Measurements from ENCODE around the gene BTN3A1. TPM values are rescaled to one million over a fixed set of nuclear protein-coding genes. Genes with fewer than 3 reads are reported as not detected.

BTN3A1 gene
- total and polyA plus RNA-seq, 2 of the 13 experiments (the other 11 are each of a cell fraction or from before 2014, with no cell fraction given) = 13.3 to 14.0 TPM

DNA sequence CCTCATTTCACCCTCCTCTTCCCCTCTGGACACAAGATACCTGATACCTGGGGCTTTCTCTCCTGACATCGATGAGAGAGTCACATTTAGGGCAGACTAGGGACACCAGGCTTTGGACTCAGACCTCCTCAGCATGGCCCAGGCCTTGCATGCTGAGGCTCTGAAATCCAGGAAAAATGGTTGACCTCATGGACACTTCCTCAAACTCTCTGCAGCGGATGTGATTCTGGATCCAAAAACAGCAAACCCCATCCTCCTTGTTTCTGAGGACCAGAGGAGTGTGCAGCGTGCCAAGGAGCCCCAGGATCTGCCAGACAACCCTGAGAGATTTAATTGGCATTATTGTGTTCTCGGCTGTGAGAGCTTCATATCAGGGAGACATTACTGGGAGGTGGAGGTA, 10.9 kb downstream of the BTN3A1 start (continued):
- TF ChIP-seq SMARCC2 (IDR thresholded peaks at IDR 0.05) = no peak
- no peak for TF ChIP-seq FLYWCH1 (CRISPR knock-in tag; IDR thresholded peaks at IDR 0.05)
- TF ChIP-seq FIP1L1 (IDR thresholded peaks at IDR 0.05; ENCODE audit: borderline replicate concordance, insufficient read depth, low read depth, low read length) = no peak
- TF ChIP-seq ZNF746 (CRISPR knock-in tag; IDR thresholded peaks at IDR 0.05) = no peak

DNA sequence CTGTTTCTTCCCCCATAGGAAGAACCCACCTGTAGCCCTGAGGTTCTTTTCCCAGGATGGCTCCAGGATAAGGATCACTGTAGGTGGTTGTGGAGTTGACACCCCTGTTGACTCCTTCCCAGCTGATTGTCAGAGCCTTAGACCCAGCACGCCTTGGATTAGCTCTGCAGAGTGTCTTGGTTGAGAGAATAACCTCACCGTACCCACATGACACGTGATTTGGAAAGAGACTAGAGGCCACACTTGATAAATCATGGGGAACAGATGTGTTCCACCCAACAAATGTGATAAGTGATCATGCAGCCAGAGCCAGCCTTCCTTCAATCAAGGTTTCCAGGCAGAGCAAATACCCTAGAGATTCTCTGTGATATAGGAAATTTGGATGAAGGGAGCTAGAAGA, 12.2 kb downstream of the BTN3A1 start:
- Histone ChIP-seq H3K4me2 (ENCODE audit: low read depth, low read length) (no peak overlapping the region), H4K20me1 (ENCODE audit: insufficient read depth, low read length) (no peaks in the 10 kb centered on the region), H3K4me3 (replicated peaks in 1 of 3; ENCODE audit: insufficient read depth in 1 of 3, low read depth in 2 of 3, low read length in 3 of 3) (no peak overlapping the region), H3K79me2 (ENCODE audit: insufficient read depth, low read length) (no peaks in the 10 kb centered on the region), H3K4me1 (ENCODE audit: insufficient read depth, low read length) (peaks cover 36% of the 10 kb centered on the region), H3K27me3 (ENCODE audit: control insufficient read depth in 1 of 2, insufficient read depth in 2 of 2, low read length in 2 of 2) (no peaks in the 10 kb centered on the region), H3K9me3 (ENCODE audit: low read length) (peaks cover 18% of the 10 kb centered on the region), H3K27ac (ENCODE audit: extremely low read length, insufficient read depth, low read length) (no peak overlapping the region), H3K9ac (ENCODE audit: insufficient read depth, low read depth, low read length) (no peak overlapping the region), H2AFZ (ENCODE audit: low read length) (no peak overlapping the region), H3K36me3 (replicated peaks in 1 of 2; ENCODE audit: control insufficient read depth in 1 of 2, insufficient read depth in 2 of 2, low read length in 2 of 2) (no peaks in the 10 kb centered on the region; a peak in 2 of 5 replicates)
- intact Hi-C loops (cut with micrococcal nuclease; ENCODE audit: unreplicated experiment) = no loop called here
- no peak for DNase-seq (ENCODE audit: low spot score)
- CTCF ChIA-PET (ENCODE audit: low intra/inter-chr PET ratio, low total read pairs) = no interaction called here
- no peak for FAIRE-seq
- in situ Hi-C loops (cut with HindIII; ENCODE audit: extremely low pct_ligation_motif_present, low pct_unique_long_range_greater_than_20kb) = no loop called here
- WGBS (ENCODE audit: low lambda C conversion rate) = 97% methylated on average over 3 of the region's 3 CpGs
- ATAC-seq = no peak
- BruUV-seq (replicated peaks) = no TSS peak
- TF ChIP-seq FOXP1 (IDR thresholded peaks at IDR 0.05) = no peak
- TF ChIP-seq FOXP1 (CRISPR knock-in tag; IDR thresholded peaks at IDR 0.05) = no peak
- no peak for TF ChIP-seq RBM39 (IDR thresholded peaks at IDR 0.05; ENCODE audit: low read depth, low read length, poor library complexity, severe bottlenecking)
- no peak for TF ChIP-seq THAP11 (CRISPR knock-in tag; IDR thresholded peaks at IDR 0.05)
- TF ChIP-seq IRX3 (CRISPR knock-in tag; IDR thresholded peaks at IDR 0.05; ENCODE audit: borderline replicate concordance, low read depth) = no peak
- TF ChIP-seq, protein P1, sequence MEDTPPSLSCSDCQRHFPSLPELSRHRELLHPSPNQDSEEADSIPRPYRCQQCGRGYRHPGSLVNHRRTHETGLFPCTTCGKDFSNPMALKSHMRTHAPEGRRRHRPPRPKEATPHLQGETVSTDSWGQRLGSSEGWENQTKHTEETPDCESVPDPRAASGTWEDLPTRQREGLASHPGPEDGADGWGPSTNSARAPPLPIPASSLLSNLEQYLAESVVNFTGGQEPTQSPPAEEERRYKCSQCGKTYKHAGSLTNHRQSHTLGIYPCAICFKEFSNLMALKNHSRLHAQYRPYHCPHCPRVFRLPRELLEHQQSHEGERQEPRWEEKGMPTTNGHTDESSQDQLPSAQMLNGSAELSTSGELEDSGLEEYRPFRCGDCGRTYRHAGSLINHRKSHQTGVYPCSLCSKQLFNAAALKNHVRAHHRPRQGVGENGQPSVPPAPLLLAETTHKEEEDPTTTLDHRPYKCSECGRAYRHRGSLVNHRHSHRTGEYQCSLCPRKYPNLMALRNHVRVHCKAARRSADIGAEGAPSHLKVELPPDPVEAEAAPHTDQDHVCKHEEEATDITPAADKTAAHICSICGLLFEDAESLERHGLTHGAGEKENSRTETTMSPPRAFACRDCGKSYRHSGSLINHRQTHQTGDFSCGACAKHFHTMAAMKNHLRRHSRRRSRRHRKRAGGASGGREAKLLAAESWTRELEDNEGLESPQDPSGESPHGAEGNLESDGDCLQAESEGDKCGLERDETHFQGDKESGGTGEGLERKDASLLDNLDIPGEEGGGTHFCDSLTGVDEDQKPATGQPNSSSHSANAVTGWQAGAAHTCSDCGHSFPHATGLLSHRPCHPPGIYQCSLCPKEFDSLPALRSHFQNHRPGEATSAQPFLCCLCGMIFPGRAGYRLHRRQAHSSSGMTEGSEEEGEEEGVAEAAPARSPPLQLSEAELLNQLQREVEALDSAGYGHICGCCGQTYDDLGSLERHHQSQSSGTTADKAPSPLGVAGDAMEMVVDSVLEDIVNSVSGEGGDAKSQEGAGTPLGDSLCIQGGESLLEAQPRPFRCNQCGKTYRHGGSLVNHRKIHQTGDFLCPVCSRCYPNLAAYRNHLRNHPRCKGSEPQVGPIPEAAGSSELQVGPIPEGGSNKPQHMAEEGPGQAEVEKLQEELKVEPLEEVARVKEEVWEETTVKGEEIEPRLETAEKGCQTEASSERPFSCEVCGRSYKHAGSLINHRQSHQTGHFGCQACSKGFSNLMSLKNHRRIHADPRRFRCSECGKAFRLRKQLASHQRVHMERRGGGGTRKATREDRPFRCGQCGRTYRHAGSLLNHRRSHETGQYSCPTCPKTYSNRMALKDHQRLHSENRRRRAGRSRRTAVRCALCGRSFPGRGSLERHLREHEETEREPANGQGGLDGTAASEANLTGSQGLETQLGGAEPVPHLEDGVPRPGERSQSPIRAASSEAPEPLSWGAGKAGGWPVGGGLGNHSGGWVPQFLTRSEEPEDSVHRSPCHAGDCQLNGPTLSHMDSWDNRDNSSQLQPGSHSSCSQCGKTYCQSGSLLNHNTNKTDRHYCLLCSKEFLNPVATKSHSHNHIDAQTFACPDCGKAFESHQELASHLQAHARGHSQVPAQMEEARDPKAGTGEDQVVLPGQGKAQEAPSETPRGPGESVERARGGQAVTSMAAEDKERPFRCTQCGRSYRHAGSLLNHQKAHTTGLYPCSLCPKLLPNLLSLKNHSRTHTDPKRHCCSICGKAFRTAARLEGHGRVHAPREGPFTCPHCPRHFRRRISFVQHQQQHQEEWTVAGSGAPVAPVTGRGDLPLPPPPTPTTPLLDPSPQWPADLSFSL (CRISPR knock-in tag; IDR thresholded peaks at IDR 0.05) = no peak
- TF ChIP-seq HDAC6 (IDR thresholded peaks at IDR 0.05; ENCODE audit: low read depth, low read length) = no peak
- TF ChIP-seq ISL2 (CRISPR knock-in tag; IDR thresholded peaks at IDR 0.05) = no peak
- no peak for TF ChIP-seq ZSCAN25 (CRISPR knock-in tag; IDR thresholded peaks at IDR 0.05)
- POLR2A ChIA-PET = no interaction called here
